OCI-LY1 (cell line): ENCODE measurements around the gene IFNLR1.

Source experiments
- H2AFZ ChIP-seq: fragments of 200-600 bp; sonication (generic), shearing (Covaris generic); 2 replicates; pipeline ENCODE4 v1.6.0; 2014; ENCODE audit warnings: antibody characterized with exemption, mild to moderate bottlenecking, low read length
- H3F3A ChIP-seq: fragments of 200-600 bp; sonication (generic), shearing (Covaris generic); 2 replicates; pipeline ENCODE4 v1.6.0; 2014; ENCODE audit warnings: mild to moderate bottlenecking, antibody characterized with exemption, low read length, moderate library complexity; ENCODE audit not compliant: insufficient read depth
- H3K27ac ChIP-seq: fragments of 200-600 bp; sonication (generic); 2 replicates; pipeline ENCODE4 v1.5.1; 2014; ENCODE audit warnings: low read length, mixed run types, mild to moderate bottlenecking, low read depth; ENCODE audit not compliant: poor library complexity, severe bottlenecking
- H3K27me3 ChIP-seq: fragments of 200-600 bp; sonication (generic); 2 replicates; pipeline ENCODE4 v1.6.0; 2014; ENCODE audit warnings: antibody characterized with exemption, mild to moderate bottlenecking, low read length, moderate library complexity; ENCODE audit not compliant: insufficient read depth
- H3K36me3 ChIP-seq: fragments of 200-600 bp; sonication (generic); 2 replicates; pipeline ENCODE4 v1.6.1; 2014; ENCODE audit warnings: mild to moderate bottlenecking, antibody characterized with exemption, low read length, moderate library complexity, mixed read lengths; ENCODE audit not compliant: insufficient read depth
- H3K4me1 ChIP-seq: fragments of 200-600 bp; sonication (generic); 2 replicates; pipeline ENCODE4 v1.5.1; 2014; ENCODE audit warnings: mild to moderate bottlenecking, low read length, moderate library complexity; ENCODE audit not compliant: insufficient read depth, severe bottlenecking
- H3K4me2 ChIP-seq: fragments of 200-600 bp; sonication (generic), shearing (Covaris generic); 2 replicates; pipeline ENCODE4 v1.6.1; 2014; ENCODE audit warnings: low read length
- H3K4me3 ChIP-seq: fragments of 200-600 bp; sonication (generic); 2 replicates; pipeline ENCODE4 v1.5.1; 2014; ENCODE audit warnings: low read length, low read depth, mild to moderate bottlenecking, mixed read lengths; ENCODE audit not compliant: poor library complexity, severe bottlenecking
- H3K79me2 ChIP-seq: fragments of 200-600 bp; shearing (Covaris generic); 2 replicates; pipeline ENCODE4 v1.6.1; 2016; ENCODE audit warnings: mixed run types, low read length, mixed read lengths; ENCODE audit not compliant: insufficient read depth
- H3K9ac ChIP-seq: fragments of 200-600 bp; sonication (generic), shearing (Covaris generic); 2 replicates; pipeline ENCODE4 v1.6.1; 2014; ENCODE audit warnings: mild to moderate bottlenecking, low read length, mixed read lengths
- H3K9me2 ChIP-seq: fragments of 200-600 bp; sonication (generic), shearing (Covaris generic); 2 replicates; pipeline ENCODE4 v1.6.1; 2014; ENCODE audit warnings: low read depth, mild to moderate bottlenecking, low read length, mixed read lengths
- H3K9me3 ChIP-seq: fragments of 200-600 bp; shearing (Covaris generic); 2 replicates; pipeline ENCODE4 v1.6.1; 2014; ENCODE audit warnings: low read length, mixed read lengths
- H4K20me1 ChIP-seq: fragments of 200-600 bp; sonication (generic), shearing (Covaris generic); 2 replicates; pipeline ENCODE4 v1.6.0; 2016; ENCODE audit warnings: mild to moderate bottlenecking, low read length; ENCODE audit not compliant: insufficient read depth
- CTCF ChIP-seq: fragments of 200-600 bp; sonication (generic), shearing (Covaris generic); IDR thresholded peaks from 2 replicates; pipeline ENCODE4 v1.5.1; 2017; ENCODE audit warnings: mild to moderate bottlenecking, antibody characterized with exemption, low read length, moderate library complexity, mixed read lengths
- EZH2 ChIP-seq: fragments of 200-600 bp; sonication (generic), shearing (Covaris generic); IDR thresholded peaks from 2 replicates; pipeline ENCODE4 v1.8.0; 2017; ENCODE audit warnings: borderline replicate concordance, mixed run types, mild to moderate bottlenecking, antibody characterized with exemption, low read length, moderate library complexity, mixed read lengths

Gene IFNLR1

GRCh38 chr1:24109166-24109483 is 78.0 kb downstream of the IFNLR1 start:
- H2AFZ ChIP-seq: no peak overlapping the region
- no peak for TF ChIP-seq CTCF
- TF ChIP-seq EZH2: no peak
- H3K4me2 ChIP-seq: no peak overlapping the region

GRCh38 chr1:24108334-24109165 is 78.5 kb downstream of the IFNLR1 start:
- Histone ChIP-seq H3K27me3 (peaks cover 12% of the 10 kb centered on the region; the same call in 1 of the 2 replicates), H4K20me1 (no peaks in the 10 kb centered on the region), H3K36me3 (no peaks in the 10 kb centered on the region), H3F3A (no peaks in the 10 kb centered on the region), H3K79me2 (no peaks in the 10 kb centered on the region), H3K9ac (no peak overlapping the region), H3K4me1 (no peaks in the 10 kb centered on the region), H3K27ac (no peak overlapping the region), H3K9me2 (no peaks in the 10 kb centered on the region), H3K4me3 (no peak overlapping the region), H3K4me2 (no peak overlapping the region), H3K9me3 (no peaks in the 10 kb centered on the region), H2AFZ (no peak overlapping the region)
- TF ChIP-seq EZH2 (no peak), CTCF (no peak)

More at GRCh38 chr1:24109166-24109483, 78.0 kb downstream of the IFNLR1 start:
- no peak overlapping the region for H3K4me3 ChIP-seq
- no peaks in the 10 kb centered on the region for H3K79me2 ChIP-seq
- no peaks in the 10 kb centered on the region for H3K9me3 ChIP-seq
- no peaks in the 10 kb centered on the region for H3K4me1 ChIP-seq
- H3K9ac ChIP-seq: no peak overlapping the region
- H3F3A ChIP-seq: no peaks in the 10 kb centered on the region
- H4K20me1 ChIP-seq: no peaks in the 10 kb centered on the region
- H3K36me3 ChIP-seq: no peaks in the 10 kb centered on the region
- no peak overlapping the region for H3K27ac ChIP-seq
- peaks cover 12% of the 10 kb centered on the region; the same call in 1 of the 2 replicates for H3K27me3 ChIP-seq
- H3K9me2 ChIP-seq: no peaks in the 10 kb centered on the region

GRCh38 chr1:24107462-24108138 is 79.5 kb downstream of the IFNLR1 start:
- no peaks in the 10 kb centered on the region for H3K36me3 ChIP-seq
- no peak overlapping the region for H3K27ac ChIP-seq
- no peaks in the 10 kb centered on the region for H3K4me1 ChIP-seq
- no peaks in the 10 kb centered on the region for H3K9me3 ChIP-seq
- no peak overlapping the region for H3K4me3 ChIP-seq
- H3K4me2 ChIP-seq: no peak overlapping the region
- H2AFZ ChIP-seq: no peak overlapping the region
- no peaks in the 10 kb centered on the region for H3K79me2 ChIP-seq
- no peaks in the 10 kb centered on the region for H3F3A ChIP-seq
- H3K27me3 ChIP-seq: peaks cover 12% of the 10 kb centered on the region; the same call in 1 of the 2 replicates
- no peak for TF ChIP-seq EZH2
- TF ChIP-seq CTCF: no peak
- H4K20me1 ChIP-seq: no peaks in the 10 kb centered on the region
- H3K9me2 ChIP-seq: no peaks in the 10 kb centered on the region
- no peak overlapping the region for H3K9ac ChIP-seq
